GM10847 (cell line): ENCODE measurements around the gene EDNRB.

Experiments
- POLR2A ChIP-seq: IDR thresholded peaks from 2 replicates; pipeline ENCODE4 v1.6.1; 2011; ENCODE audit not compliant: insufficient read length; ENCODE audit errors: extremely low read depth

EDNRB gene

GRCh38 chr13:77866971-77867370, 51.7 kb downstream of the EDNRB start:
- no peak for TF ChIP-seq POLR2A

- no peak for TF ChIP-seq POLR2A
These were observed 53.0 kb downstream of the EDNRB start for GRCh38 chr13:77865622-77866021.

GRCh38 chr13:77863144-77863543, 55.5 kb downstream of the EDNRB start:
- no peak for TF ChIP-seq POLR2A

- TF ChIP-seq POLR2A: no peak
These were observed 56.9 kb downstream of the EDNRB start for GRCh38 chr13:77861741-77862140.

- no peak for TF ChIP-seq POLR2A
These were observed 58.1 kb downstream of the EDNRB start for GRCh38 chr13:77860507-77860981.

- no peak for TF ChIP-seq POLR2A
These were observed 59.2 kb downstream of the EDNRB start for GRCh38 chr13:77859450-77859849.

- no peak for TF ChIP-seq POLR2A
These were observed 61.0 kb downstream of the EDNRB start for GRCh38 chr13:77857531-77858209.

- TF ChIP-seq POLR2A: no peak
These were observed 64.9 kb downstream of the EDNRB start for GRCh38 chr13:77853703-77854102.

- TF ChIP-seq POLR2A: no peak
These were observed 72.5 kb downstream of the EDNRB start for GRCh38 chr13:77846173-77846572.
